GM06990 (cell line): ENCODE data around the gene MED13L.

Experiments used
- DNase-seq: peaks from one replicate; pipeline ENCODE4 v3.0.0-alpha.2; 2011; ENCODE audit not compliant: insufficient read length; ENCODE audit errors: extremely low read depth
- H3K27me3 ChIP-seq: replicated peaks from 2 replicates; pipeline ENCODE4 v1.6.0; 2011; ENCODE audit warnings: low read length; ENCODE audit not compliant: control insufficient read depth, insufficient read depth
- H3K36me3 ChIP-seq: 2 replicates; pipeline ENCODE4 v1.5.1; 2011; ENCODE audit warnings: low read length; ENCODE audit not compliant: control insufficient read depth, insufficient read depth
- H3K4me3 ChIP-seq: replicated peaks from 2 replicates; pipeline ENCODE4 v1.5.1; 2011; ENCODE audit warnings: low read depth, mild to moderate bottlenecking, control low read depth, low read length
- TF ChIP-seq, protein P1 (sequence below): IDR thresholded peaks from 2 replicates; pipeline ENCODE4 v1.5.1; 2011; ENCODE audit warnings: low read length, control low read depth, mild to moderate bottlenecking, inconsistent platforms; ENCODE audit not compliant: insufficient read depth, poor library complexity, severe bottlenecking

Gene MED13L

GRCh38 chr12:116074686-116075085 is 202.8 kb downstream of the MED13L start:
- TF ChIP-seq, protein P1, sequence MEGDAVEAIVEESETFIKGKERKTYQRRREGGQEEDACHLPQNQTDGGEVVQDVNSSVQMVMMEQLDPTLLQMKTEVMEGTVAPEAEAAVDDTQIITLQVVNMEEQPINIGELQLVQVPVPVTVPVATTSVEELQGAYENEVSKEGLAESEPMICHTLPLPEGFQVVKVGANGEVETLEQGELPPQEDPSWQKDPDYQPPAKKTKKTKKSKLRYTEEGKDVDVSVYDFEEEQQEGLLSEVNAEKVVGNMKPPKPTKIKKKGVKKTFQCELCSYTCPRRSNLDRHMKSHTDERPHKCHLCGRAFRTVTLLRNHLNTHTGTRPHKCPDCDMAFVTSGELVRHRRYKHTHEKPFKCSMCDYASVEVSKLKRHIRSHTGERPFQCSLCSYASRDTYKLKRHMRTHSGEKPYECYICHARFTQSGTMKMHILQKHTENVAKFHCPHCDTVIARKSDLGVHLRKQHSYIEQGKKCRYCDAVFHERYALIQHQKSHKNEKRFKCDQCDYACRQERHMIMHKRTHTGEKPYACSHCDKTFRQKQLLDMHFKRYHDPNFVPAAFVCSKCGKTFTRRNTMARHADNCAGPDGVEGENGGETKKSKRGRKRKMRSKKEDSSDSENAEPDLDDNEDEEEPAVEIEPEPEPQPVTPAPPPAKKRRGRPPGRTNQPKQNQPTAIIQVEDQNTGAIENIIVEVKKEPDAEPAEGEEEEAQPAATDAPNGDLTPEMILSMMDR = no peak
- no peak for DNase-seq
- Histone ChIP-seq H3K36me3 (no peaks in the 10 kb centered on the region), H3K27me3 (no peaks in the 10 kb centered on the region), H3K4me3 (no peak overlapping the region)

DNA sequence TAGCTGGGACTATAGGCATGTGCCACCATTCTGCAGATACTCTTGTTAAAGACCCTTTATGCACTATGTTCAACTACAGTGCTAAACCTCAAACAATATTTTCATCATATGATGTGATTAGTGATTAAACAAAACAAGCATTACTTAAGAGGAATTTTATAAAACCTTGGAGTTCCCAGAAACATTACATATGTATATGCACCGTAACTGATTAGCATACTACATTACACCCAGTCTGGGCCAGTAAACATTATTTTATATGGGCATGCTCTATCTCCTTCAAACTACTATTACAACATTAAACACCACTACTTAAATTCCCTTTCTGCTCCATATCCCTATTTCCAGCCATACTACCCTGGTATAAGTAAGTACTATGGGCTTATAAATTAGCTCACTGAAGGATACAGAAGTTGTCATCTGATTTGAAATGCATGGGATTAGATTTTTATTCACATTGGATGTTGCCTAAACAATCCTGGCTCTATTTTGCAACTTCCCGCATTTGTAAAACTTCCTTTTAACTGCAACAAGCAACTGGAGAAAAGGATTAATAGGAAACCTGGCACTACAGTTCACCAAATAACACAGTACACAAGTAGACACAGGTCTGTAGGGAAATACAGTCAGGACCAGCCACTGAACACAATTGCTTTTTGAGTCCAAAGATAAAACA is 205.8 kb downstream of the MED13L start:
- Histone ChIP-seq H3K27me3 (no peaks in the 10 kb centered on the region), H3K36me3 (no peaks in the 10 kb centered on the region), H3K4me3 (no peak overlapping the region)
- DNase-seq = no peak
- TF ChIP-seq, protein P1 = no peak

GRCh38 chr12:116070444-116070843 is 207.0 kb downstream of the MED13L start:
- Histone ChIP-seq H3K36me3 (no peaks in the 10 kb centered on the region), H3K27me3 (no peaks in the 10 kb centered on the region), H3K4me3 (no peak overlapping the region)
- no peak for DNase-seq
- TF ChIP-seq, protein P1 = no peak

DNA sequence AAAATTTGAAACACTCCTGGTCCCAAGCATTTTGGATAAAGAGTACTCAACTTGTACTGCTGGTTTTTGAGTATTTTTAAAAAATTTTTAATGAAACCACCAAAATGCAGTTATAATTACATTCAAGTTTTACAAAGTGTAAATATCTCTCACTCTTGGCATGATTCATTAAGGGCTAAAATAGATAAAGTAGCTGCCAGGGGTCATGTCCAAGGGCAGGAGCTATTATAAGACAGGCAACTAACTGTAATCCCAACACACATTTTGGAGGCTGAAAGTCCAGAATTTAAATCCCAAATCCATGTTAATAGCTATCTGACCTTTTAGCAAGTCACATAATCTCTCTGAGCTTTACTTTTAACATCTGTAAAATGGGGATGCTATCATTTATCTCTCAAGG is 207.6 kb downstream of the MED13L start:
- DNase-seq = no peak
- Histone ChIP-seq H3K36me3 (no peaks in the 10 kb centered on the region), H3K27me3 (no peaks in the 10 kb centered on the region), H3K4me3 (no peak overlapping the region)
- TF ChIP-seq, protein P1 = no peak

- H3K36me3 ChIP-seq = no peaks in the 10 kb centered on the region
- TF ChIP-seq, protein P1 = no peak
- no peak for DNase-seq
- no peaks in the 10 kb centered on the region for H3K27me3 ChIP-seq
- no peak overlapping the region for H3K4me3 ChIP-seq
Observed at GRCh38 chr12:116068853-116069252, 208.6 kb downstream of the MED13L start.

GRCh38 chr12:116068371-116068770 is 209.1 kb downstream of the MED13L start:
- Histone ChIP-seq H3K4me3 (no peak overlapping the region), H3K36me3 (no peaks in the 10 kb centered on the region), H3K27me3 (no peaks in the 10 kb centered on the region)
- TF ChIP-seq, protein P1 = no peak
- DNase-seq = no peak
